K562 treated with DMSO at 1 percent for 12 hours (cell line): ENCODE data around the gene GAS7. TPM values are rescaled to one million over a fixed set of nuclear protein-coding genes. Genes with fewer than 3 reads are reported as not detected.

ENCODE experiments used
- total RNA-seq: library from RNA; unstranded; fragments of 300-600 nt; gene quantifications from 2 replicates; pipeline ENCODE4 v1.2.3, GENCODE V29; 2022; ENCODE audit not compliant: insufficient read depth

Gene GAS7
- 0.64 TPM in 1 of 2 replicates, not detected in the other for total RNA-seq

GRCh38 chr17:10198509-10199249, at the start of gene GAS7:
Gene GAS7, minus strand, starts transcription at chr17:10198606.

GRCh38 chr17:9905078-9905415, 293.4 kb downstream of the GAS7 start, which contains the start of gene RCVRN:
Gene RCVRN, minus strand, starts transcription at chr17:9905271. Its CDS starts 91 bp downstream, at chr17:9905180.

Other genes with a start within 250 kb of the GAS7 start
- not detected in 2 replicates for gene MYH13, start 174.4 kb upstream of the GAS7 start, total RNA-seq
- gene MYH8, start 223.3 kb upstream of the GAS7 start, total RNA-seq, result not detected in 2 replicates